ENCODE results near the gene PRKD2.

DNA sequence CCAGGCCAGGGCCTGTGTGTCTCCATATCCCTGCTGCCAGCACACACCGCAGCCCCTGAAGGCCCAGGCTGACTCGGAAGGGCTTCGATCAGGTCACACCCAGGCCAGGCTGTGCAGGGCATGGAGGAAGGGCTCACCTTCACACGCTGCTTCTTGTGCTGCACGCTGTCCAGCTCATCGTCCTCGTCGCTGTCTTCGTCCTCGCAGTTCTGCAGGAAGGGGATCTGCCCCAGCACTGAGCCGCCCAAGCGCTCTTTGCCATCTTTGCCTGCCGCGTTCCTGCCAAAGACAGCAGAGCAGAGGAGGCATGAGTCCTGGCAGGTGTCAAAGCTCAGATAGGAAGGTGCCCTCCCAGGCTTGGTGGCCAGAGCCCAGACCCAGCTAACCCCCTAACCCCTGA is 13.7 kb upstream of the PRKD2 start:
- TF ChIP-seq SIN3A (IDR thresholded peaks at IDR 0.05; ENCODE audit: low read depth, low read length) (no peak), MEF2A (IDR thresholded peaks at IDR 0.05; ENCODE audit: insufficient read depth, low read depth, low read length) (no peak), RFX5 (IDR thresholded peaks at IDR 0.05; ENCODE audit: low read depth, low read length) (no peak), SP1 (IDR thresholded peaks at IDR 0.05; ENCODE audit: low read depth, low read length) (no peak), EP300 (IDR thresholded peaks at IDR 0.05; ENCODE audit: borderline replicate concordance in 1 of 2, control insufficient read depth in 1 of 2, low read depth in 2 of 2, low read length in 2 of 2) (no peak), KDM1A (IDR thresholded peaks at IDR 0.05; ENCODE audit: borderline replicate concordance) (no peak), EZH2 (IDR thresholded peaks at IDR 0.05; ENCODE audit: borderline replicate concordance, control insufficient read depth, low read depth, low read length) (no peak), MXI1 (IDR thresholded peaks at IDR 0.05; ENCODE audit: low read depth, low read length) (no peak), FOS (IDR thresholded peaks at IDR 0.05; ENCODE audit: borderline replicate concordance, extremely low read depth, insufficient read length) (no peak)
- TF ChIP-seq, protein P1, sequence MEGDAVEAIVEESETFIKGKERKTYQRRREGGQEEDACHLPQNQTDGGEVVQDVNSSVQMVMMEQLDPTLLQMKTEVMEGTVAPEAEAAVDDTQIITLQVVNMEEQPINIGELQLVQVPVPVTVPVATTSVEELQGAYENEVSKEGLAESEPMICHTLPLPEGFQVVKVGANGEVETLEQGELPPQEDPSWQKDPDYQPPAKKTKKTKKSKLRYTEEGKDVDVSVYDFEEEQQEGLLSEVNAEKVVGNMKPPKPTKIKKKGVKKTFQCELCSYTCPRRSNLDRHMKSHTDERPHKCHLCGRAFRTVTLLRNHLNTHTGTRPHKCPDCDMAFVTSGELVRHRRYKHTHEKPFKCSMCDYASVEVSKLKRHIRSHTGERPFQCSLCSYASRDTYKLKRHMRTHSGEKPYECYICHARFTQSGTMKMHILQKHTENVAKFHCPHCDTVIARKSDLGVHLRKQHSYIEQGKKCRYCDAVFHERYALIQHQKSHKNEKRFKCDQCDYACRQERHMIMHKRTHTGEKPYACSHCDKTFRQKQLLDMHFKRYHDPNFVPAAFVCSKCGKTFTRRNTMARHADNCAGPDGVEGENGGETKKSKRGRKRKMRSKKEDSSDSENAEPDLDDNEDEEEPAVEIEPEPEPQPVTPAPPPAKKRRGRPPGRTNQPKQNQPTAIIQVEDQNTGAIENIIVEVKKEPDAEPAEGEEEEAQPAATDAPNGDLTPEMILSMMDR (IDR thresholded peaks at IDR 0.05 in 2 of 3, conservative IDR thresholded peaks at IDR 0.05 in 1 of 3; ENCODE audit: control insufficient read depth in 2 of 3, extremely low read depth in 1 of 3, insufficient read depth in 1 of 3, low read depth in 3 of 3, low read length in 3 of 3), result no peak
- TF ChIP-seq, protein P2, sequence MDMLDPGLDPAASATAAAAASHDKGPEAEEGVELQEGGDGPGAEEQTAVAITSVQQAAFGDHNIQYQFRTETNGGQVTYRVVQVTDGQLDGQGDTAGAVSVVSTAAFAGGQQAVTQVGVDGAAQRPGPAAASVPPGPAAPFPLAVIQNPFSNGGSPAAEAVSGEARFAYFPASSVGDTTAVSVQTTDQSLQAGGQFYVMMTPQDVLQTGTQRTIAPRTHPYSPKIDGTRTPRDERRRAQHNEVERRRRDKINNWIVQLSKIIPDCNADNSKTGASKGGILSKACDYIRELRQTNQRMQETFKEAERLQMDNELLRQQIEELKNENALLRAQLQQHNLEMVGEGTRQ (IDR thresholded peaks at IDR 0.05; ENCODE audit: borderline replicate concordance, low read depth, low read length), result no peak
- TF ChIP-seq, protein P3, sequence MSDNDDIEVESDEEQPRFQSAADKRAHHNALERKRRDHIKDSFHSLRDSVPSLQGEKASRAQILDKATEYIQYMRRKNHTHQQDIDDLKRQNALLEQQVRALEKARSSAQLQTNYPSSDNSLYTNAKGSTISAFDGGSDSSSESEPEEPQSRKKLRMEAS (IDR thresholded peaks at IDR 0.05; ENCODE audit: low read depth, low read length), result no peak

Measured in GM12878 (cell line).